ENCODE results near the gene AMBRA1. TPM values are rescaled to one million over a fixed set of nuclear protein-coding genes. Genes with fewer than 3 reads are reported as not detected.
A peak's percentile ranks its signal among the peaks of the same experiment; 100 is the strongest.
"Not testable (repeated sequence)": the region's sequence is repeated elsewhere in the genome, so short reads cannot be mapped to it uniquely, and the experiment has no call there.

The AMBRA1 gene
- total RNA-seq, 2 donors from 2014 or later, result 28.2 to 30.3 TPM

DNA sequence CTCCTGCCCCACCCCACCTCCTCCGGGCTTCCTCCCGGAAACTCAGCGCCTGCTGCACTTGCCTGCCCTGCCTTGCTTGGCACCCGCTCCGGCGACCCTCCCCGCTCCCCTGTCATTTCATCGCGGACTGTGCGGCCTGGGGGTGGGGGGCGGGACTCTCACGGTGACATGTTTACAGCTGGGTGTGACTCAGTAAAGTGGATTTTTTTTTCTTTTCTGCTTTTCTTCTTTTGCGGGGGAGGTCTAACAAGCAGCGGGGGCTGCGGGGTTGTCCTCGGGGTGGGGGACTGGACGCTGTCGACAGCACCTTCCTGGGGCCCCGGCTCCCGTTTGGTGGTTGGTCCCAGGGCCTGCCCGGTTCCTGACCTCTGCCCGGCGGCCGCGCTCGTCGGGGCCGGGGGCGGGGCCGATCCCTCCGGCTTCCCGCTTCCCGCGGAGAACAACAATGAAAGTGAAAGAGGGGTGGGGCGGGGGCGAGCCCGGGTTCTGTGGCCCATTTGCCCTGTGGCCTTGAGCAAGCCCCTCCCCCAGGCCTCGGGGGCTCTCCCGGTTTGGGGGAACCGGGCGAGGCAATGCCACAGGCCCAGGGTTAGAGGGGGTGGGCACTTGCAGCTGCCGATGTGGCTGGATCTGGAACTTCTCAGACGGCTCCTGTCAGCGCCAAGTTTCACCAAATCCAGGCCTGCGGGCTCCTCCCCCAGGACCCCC lies 213.3 kb downstream of the AMBRA1 start:
- Mint-ChIP-seq H3K9me3 (no peaks in the 10 kb centered on the region), H3K4me3 (peak overlapping the region; percentile 71), H3K27ac (no peak overlapping the region), H3K36me3 (ENCODE audit: low read depth) (peaks cover 22% of the 10 kb centered on the region), H3K27me3 (peaks cover 11% of the 10 kb centered on the region), H3K4me1 (peaks cover 4% of the 10 kb centered on the region)
- peak; percentile 73 for ATAC-seq (replicated peaks)

DNA sequence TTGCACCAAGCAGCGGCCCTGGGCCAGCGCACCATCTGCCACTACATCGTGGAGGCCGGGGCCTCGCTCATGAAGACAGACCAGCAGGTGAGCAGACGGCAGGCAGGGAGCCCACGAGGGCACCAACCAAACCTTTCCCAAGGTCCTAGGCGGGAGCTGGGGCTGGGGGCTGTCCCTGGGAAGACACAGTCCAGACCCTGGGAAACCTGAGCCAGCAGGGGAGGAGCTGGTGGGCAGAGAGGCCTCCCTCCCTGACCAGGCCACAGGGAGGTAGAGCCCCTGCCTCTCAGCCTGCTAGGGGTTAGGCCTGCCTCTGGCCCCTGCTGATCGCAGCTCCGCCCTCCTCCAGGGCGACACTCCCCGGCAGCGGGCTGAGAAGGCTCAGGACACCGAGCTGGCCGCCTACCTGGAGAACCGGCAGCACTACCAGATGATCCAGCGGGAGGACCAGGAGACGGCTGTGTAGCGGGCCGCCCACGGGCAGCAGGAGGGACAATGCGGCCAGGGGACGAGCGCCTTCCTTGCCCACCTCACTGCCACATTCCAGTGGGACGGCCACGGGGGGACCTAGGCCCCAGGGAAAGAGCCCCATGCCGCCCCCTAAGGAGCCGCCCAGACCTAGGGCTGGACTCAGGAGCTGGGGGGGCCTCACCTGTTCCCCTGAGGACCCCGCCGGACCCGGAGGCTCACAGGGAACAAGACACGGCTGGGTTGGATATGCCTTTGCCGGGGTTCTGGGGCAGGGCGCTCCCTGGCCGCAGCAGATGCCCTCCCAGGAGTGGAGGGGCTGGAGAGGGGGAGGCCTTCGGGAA lies 214.1 kb downstream of the AMBRA1 start:
- Mint-ChIP-seq H3K36me3 (ENCODE audit: low read depth) (peaks cover 30% of the 10 kb centered on the region), H3K4me3 (peak overlapping the region; percentile 71)
- not testable (repeated sequence) for H3K27ac Mint-ChIP-seq; H3K4me1 Mint-ChIP-seq; H3K27me3 Mint-ChIP-seq; H3K9me3 Mint-ChIP-seq; ATAC-seq (replicated peaks)

DNA sequence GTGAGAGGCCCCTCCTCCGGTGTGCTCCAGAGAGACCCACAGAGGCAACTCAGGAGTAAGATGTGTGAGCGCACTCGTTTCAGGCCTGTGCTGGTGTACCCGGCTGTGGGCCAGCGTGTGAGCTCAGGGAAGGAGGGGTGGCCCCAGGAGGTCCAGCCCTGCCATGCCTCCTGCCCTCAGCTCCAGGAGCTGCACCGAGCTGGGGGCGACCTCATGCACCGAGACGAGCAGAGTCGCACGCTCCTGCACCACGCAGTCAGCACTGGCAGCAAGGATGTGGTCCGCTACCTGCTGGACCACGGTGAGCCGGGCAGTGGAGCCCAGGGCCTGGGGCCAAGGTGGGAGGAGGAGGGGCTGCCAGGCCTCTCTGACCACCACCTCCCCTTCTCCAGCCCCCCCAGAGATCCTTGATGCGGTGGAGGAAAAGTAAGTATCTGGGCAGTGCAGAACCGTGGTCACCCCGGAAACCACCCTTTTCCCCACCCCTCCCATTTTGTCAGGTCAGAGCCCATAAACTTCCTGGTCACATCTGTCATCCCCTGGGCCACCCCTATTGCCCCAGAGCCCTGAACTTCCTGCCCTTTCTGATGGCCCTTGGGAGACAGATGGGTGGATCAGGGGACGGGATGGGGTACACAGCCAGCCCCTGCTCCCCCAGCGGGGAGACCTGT lies 214.9 kb downstream of the AMBRA1 start:
- Mint-ChIP-seq H3K27me3 (peaks cover 4% of the 10 kb centered on the region), H3K9me3 (no peaks in the 10 kb centered on the region), H3K4me3 (no peak overlapping the region), H3K36me3 (ENCODE audit: low read depth) (peaks cover 37% of the 10 kb centered on the region), H3K4me1 (peaks cover 4% of the 10 kb centered on the region), H3K27ac (no peak overlapping the region)
- no peak for ATAC-seq (replicated peaks)

DNA sequence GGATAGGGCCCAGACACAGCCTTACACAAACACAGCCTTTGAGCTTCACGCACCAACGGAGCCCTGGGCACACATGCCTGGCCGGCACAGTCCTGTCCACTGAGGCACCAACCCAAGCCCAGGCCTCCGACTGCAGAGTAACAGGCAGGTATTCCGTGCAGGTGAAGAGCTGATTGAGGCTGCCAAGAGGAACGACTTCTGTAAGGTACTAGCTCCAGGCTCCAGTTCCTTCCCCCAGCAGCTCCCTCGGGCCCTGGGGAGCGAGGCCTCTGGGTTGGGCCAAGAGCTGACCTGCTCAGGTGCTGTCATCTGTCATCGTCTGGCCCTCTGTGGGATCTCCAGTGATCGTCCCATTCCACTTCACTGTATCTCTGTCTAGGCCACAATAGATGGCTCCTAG lies 215.5 kb downstream of the AMBRA1 start:
- Mint-ChIP-seq H3K9me3 (no peaks in the 10 kb centered on the region), H3K27me3 (peaks cover 4% of the 10 kb centered on the region), H3K27ac (no peak overlapping the region), H3K36me3 (ENCODE audit: low read depth) (peaks cover 44% of the 10 kb centered on the region), H3K4me1 (peaks cover 4% of the 10 kb centered on the region), H3K4me3 (no peak overlapping the region)
- ATAC-seq (replicated peaks), result no peak

DNA sequence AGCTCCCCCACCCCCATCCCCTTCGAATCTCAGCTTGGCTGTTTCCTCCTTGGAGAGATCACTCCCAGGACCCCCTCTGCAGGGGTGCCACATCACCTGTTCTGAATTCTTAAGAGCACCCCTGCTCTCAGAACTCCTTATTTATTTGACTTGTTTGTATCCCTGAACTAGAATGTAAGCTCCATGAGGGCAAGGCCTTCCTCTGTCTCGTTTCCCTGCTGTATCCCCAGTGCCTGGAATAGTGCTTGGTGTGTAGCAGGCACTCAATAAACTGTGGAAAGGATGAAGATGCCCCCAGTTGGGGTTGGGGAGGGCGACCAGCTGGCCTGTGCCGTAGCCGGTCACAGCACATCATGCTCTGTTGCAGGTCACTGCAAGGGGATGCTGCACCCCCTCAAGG lies 216.0 kb downstream of the AMBRA1 start:
- Mint-ChIP-seq H3K27ac (no peak overlapping the region), H3K9me3 (no peaks in the 10 kb centered on the region), H3K36me3 (ENCODE audit: low read depth) (peaks cover 48% of the 10 kb centered on the region), H3K4me1 (peaks cover 4% of the 10 kb centered on the region), H3K27me3 (peaks cover 4% of the 10 kb centered on the region), H3K4me3 (no peak overlapping the region)
- ATAC-seq (replicated peaks), result no peak

DNA sequence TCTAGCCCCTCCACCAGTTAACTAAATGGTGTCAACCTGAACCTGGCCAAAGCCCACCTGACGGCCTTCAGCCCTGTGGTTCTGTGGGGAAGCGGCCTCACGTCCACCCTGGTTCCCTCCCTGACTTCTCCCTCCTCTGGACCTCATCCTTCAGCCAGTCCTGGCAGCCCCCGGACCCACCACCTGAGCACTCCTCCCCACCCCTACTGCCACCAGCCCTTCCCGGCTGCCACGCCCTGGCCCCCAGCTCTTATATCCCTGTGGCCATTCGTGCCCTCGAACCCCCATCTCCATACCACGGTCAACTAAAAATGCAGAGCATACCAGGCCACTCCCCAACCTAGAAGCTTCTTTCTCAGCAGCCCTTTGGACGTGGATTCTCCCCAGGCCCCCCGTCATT lies 216.5 kb downstream of the AMBRA1 start:
- Mint-ChIP-seq H3K9me3 (no peaks in the 10 kb centered on the region), H3K4me1 (peaks cover 4% of the 10 kb centered on the region), H3K4me3 (no peak overlapping the region), H3K36me3 (ENCODE audit: low read depth) (peaks cover 54% of the 10 kb centered on the region), H3K27ac (no peak overlapping the region), H3K27me3 (peaks cover 4% of the 10 kb centered on the region)
- no peak for ATAC-seq (replicated peaks)

DNA sequence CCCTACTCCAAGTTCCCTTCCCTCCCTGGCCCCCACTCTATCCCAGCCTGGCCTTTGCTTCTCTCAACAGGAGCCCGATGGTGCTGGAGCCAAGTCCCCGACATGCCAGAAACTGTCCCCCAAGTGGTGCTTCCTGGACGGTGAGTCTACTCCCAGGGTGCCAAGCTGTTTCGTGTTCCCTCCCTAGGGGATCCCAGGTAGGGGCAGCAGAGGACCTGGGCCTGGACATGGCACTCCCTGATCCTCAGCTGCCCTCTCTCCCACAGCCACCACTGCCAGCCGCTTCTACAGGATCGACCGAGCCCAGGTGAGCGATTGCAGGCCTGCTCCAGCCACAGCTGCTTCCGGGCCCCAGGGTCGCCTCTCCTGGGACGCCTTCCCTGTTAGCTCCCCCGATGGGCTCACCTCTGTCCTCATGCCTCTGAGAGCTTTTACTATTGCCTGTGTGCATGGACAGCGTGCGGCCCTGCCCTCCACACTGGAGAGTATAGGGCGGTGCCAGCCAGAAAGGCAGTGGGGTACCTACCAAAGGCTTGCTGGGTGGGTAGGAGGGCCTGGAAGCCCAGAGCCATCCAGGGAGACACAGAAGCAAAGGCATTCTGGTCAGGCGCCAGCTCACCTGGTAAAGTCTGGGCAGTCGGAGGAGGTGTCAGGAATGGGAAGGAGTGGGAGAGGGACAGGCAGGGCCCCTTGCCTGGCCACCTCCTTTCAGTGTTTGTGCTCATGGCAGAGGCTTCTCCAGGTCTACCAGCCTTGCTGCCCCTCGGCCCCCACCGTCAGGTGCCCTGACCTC lies 217.4 kb downstream of the AMBRA1 start:
- Mint-ChIP-seq H3K9me3 (no peaks in the 10 kb centered on the region), H3K27ac (peak overlapping the region; percentile 28)

DNA sequence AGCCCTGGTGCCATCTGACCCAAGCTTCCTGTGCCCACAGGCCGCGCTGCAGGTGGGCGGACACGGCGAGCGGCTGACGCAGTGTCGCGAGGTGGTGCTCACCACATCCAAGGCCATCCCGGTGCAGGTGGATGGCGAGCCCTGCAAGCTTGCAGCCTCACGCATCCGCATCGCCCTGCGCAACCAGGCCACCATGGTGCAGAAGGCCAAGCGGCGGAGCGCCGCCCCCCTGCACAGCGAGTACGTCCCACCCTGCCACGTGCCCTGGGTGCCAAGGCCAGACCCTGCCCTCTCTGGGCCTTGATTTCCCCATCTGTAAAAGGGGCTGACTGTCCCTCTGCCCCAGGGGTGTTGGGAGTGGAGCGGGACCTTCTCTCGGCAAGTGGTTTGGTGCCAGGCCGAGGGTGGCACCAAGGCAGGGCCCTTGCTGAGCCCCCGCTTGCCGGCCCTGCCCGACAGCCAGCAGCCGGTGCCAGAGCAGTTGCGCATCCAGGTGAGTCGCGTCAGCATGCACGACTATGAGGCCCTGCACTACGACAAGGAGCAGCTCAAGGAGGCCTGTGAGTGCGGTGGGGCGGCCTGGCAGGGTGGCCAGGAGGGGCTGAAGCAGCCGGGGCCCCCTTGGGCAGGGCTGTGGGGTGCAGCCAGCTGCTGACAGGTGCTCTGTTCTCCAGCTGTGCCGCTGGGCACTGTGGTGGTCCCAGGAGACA lies 218.3 kb downstream of the AMBRA1 start:
- ATAC-seq (replicated peaks), result no peak
- H3K9me3 Mint-ChIP-seq, result no peaks in the 10 kb centered on the region
- H3K27ac Mint-ChIP-seq, result no peak overlapping the region
- H3K27me3 Mint-ChIP-seq, result no peaks in the 10 kb centered on the region
- no peak overlapping the region for H3K4me3 Mint-ChIP-seq
- H3K36me3 Mint-ChIP-seq (ENCODE audit: low read depth), result peaks cover 66% of the 10 kb centered on the region
- peaks cover 4% of the 10 kb centered on the region for H3K4me1 Mint-ChIP-seq

More for the DNA sequence above, 217.4 kb downstream of the AMBRA1 start:
- ATAC-seq (replicated peaks), result no peak
- Mint-ChIP-seq H3K4me1 (peaks cover 4% of the 10 kb centered on the region), H3K4me3 (no peak overlapping the region), H3K27me3 (no peaks in the 10 kb centered on the region), H3K36me3 (ENCODE audit: low read depth) (peaks cover 62% of the 10 kb centered on the region)

DNA sequence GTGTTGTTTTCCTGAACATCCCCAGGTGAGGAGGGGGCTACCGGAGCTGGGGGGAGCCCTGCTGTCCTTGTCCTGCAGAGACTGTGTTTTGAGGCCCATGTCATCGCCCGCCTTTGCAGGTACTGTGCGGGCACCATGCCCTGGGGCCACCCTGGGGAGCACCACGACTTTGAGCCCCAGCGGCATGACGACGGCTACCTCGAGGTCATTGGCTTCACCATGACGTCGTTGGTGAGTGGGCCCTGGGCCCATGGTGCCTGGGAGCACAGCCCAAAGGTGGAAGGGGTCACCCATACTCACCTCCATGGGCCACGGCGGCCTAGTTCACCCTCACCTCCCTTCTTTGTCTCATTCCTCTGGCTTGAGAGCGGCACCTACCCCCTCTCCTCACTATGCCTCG lies 219.0 kb downstream of the AMBRA1 start:
- peaks cover 73% of the 10 kb centered on the region for H3K36me3 Mint-ChIP-seq (ENCODE audit: low read depth)
- H3K4me1 Mint-ChIP-seq, result peaks cover 4% of the 10 kb centered on the region
- no peaks in the 10 kb centered on the region for H3K9me3 Mint-ChIP-seq
- ATAC-seq (replicated peaks), result no peak
- H3K27me3 Mint-ChIP-seq, result no peaks in the 10 kb centered on the region
- no peak overlapping the region for H3K27ac Mint-ChIP-seq
- H3K4me3 Mint-ChIP-seq, result no peak overlapping the region

DNA sequence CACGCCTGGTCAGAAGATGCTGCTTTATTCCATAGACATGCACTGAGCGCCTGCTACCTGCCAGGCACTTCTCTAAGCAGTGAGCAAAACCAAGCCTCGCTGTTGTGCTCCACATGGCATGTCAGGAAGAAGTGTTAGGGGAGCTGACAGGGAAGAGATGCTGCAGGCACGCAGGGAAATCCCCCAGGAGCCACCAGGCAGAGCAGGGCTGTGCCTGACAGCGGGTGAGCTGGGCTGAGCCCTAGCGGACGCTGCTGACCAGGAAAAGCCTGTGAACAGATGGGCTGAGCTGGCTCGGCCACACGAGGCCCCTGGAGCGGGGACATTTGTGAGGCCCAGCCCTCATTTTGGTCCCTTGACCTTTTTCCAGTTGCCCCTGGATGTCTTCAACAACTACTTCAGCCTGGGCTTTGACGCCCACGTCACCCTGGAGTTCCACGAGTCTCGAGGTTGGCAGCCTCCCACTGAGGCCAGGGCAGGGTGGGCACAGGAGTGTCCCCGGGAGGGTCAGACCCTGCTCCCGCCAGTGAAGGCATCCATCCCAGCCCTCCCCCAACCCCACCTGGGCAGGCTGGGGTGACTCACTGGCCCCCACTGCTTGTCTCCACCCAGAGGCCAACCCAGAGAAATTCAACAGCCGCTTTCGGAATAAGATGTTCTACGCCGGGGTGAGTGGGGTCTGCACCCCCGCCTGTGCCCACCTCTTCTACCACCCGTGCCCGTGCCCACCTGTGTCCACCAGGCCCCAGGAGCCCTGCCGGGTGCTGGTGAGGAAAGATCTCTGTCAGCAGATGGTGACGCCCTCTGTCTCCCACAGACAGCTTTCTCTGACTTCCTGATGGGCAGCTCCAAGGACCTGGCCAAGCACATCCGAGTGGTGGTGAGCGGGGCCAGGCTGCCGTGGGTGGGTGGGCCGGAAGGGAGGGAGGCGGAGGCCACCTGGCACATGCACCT lies 219.8 kb downstream of the AMBRA1 start:
- Mint-ChIP-seq H3K4me1 (peaks cover 4% of the 10 kb centered on the region), H3K27me3 (no peaks in the 10 kb centered on the region), H3K4me3 (no peak overlapping the region), H3K36me3 (ENCODE audit: low read depth) (peaks cover 81% of the 10 kb centered on the region), H3K9me3 (no peaks in the 10 kb centered on the region), H3K27ac (no peak overlapping the region)
- ATAC-seq (replicated peaks), result no peak

DNA sequence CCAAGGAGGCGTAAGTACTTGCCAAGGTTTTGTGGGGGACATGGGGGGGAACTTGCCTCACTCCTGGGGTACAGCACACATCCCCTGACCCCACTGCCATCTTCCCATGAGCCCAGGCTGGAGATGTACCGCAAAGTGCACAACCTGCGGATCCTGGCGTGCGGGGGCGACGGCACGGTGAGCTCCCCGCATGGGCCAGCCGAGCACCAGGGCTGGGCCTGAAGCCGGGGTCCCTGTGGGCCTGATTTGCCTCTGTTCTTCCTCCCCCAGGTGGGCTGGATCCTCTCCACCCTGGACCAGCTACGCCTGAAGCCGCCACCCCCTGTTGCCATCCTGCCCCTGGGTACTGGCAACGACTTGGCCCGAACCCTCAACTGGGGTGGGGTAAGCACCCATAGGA lies 221.3 kb downstream of the AMBRA1 start:
- H3K27me3 Mint-ChIP-seq, result not testable (repeated sequence)

DNA sequence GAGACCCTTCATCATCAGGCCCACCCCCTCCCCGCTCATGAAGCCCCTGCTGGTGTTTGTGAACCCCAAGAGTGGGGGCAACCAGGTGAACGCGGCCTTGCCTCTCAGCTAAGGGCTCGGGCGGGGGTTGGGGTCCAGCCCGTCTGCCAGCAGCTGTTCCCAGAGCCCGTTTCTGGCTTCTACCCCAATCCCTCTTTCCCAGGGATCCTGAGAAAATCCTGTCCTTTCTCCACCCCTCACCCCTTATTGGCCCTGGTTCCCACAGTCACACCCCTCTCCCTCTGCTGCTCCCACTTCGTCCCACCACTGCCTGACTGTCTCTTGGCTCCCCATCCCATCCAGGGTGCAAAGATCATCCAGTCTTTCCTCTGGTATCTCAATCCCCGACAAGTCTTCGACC lies 221.7 kb downstream of the AMBRA1 start:
- no peak overlapping the region for H3K4me3 Mint-ChIP-seq
- no peaks in the 10 kb centered on the region for H3K4me1 Mint-ChIP-seq
- peaks cover 87% of the 10 kb centered on the region for H3K36me3 Mint-ChIP-seq (ENCODE audit: low read depth)
- H3K9me3 Mint-ChIP-seq, result no peaks in the 10 kb centered on the region
- no peak overlapping the region for H3K27ac Mint-ChIP-seq
- H3K27me3 Mint-ChIP-seq, result no peaks in the 10 kb centered on the region
- ATAC-seq (replicated peaks), result no peak

More for the DNA sequence above, 221.3 kb downstream of the AMBRA1 start:
- not testable (repeated sequence) for H3K4me3 Mint-ChIP-seq; H3K9me3 Mint-ChIP-seq; H3K27ac Mint-ChIP-seq; ATAC-seq (replicated peaks); H3K4me1 Mint-ChIP-seq
- peaks cover 87% of the 10 kb centered on the region for H3K36me3 Mint-ChIP-seq (ENCODE audit: low read depth)

DNA sequence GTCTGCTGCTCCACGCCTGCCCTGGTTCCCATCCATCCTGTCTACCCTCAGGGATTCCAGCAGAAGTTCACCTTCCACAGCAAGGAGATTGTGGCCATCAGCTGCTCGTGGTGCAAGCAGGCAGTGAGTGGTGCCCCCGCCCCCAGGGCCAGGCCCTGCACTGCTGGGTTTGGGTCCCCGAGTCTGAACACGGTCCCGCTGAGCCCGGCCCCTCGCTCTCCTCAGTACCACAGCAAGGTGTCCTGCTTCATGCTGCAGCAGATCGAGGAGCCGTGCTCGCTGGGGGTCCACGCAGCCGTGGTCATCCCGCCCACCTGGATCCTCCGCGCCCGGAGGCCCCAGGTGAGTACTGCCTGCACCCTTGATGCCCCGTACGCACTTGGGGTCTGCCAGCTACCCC lies 222.6 kb downstream of the AMBRA1 start:
- not testable (repeated sequence) for H3K27me3 Mint-ChIP-seq; ATAC-seq (replicated peaks); H3K9me3 Mint-ChIP-seq; H3K4me1 Mint-ChIP-seq; H3K27ac Mint-ChIP-seq; H3K4me3 Mint-ChIP-seq
- peaks cover 80% of the 10 kb centered on the region for H3K36me3 Mint-ChIP-seq (ENCODE audit: low read depth)

Data from activated T-helper 17 cell treated with anti-CD3 and anti-CD28 coated beads, Interleukin-2, amount 50 U/mL, for 72 hours (primary cell).